HepG2 (cell line): ENCODE results near the gene RDH12. TPM values are rescaled to one million over a fixed set of nuclear protein-coding genes. Genes with fewer than 3 reads are reported as not detected.

Experiments used
- AKNA ChIP-seq: sonication (generic); formaldehyde crosslinking; IDR thresholded peaks from 2 replicates; pipeline ENCODE4 v1.4.0; 2020; ENCODE audit warnings: missing genetic modification reagents, borderline replicate concordance
- BORCS8-MEF2B ChIP-seq: sonication (generic); formaldehyde crosslinking; IDR thresholded peaks from 2 replicates; pipeline ENCODE4 v1.8.0; 2022; ENCODE audit warnings: mild to moderate bottlenecking, missing genetic modification reagents
- DRAP1 ChIP-seq: IDR thresholded peaks from 2 replicates; pipeline ENCODE4 v1.6.1; 2016; ENCODE audit warnings: missing genetic modification reagents, missing compliant biosample characterization
- POGZ ChIP-seq: sonication (generic); formaldehyde crosslinking; IDR thresholded peaks from 2 replicates; pipeline ENCODE4 v1.4.0; 2020; ENCODE audit warnings: mild to moderate bottlenecking, missing genetic modification reagents
- REST ChIP-seq, 2 experiments: IDR thresholded peaks; 2 replicates each; pipeline ENCODE4 v1.6.1; 2011 to 2012; ENCODE audit warnings: low read length in 2 of 2, borderline replicate concordance in 1 of 2, low read depth in 1 of 2, mild to moderate bottlenecking in 1 of 2, moderate library complexity in 1 of 2
- ZBTB8A ChIP-seq: sonication (generic); formaldehyde crosslinking; IDR thresholded peaks from 2 replicates; pipeline ENCODE4 v1.4.0; 2020; ENCODE audit warnings: mild to moderate bottlenecking, low read depth, missing genetic modification reagents, borderline replicate concordance
- ZNF407 ChIP-seq: sonication (generic); formaldehyde crosslinking; IDR thresholded peaks from one replicate; pipeline ENCODE4 v1.5.1; 2020; ENCODE audit warnings: mild to moderate bottlenecking, missing genetic modification reagents; ENCODE audit errors: not compliant biosample characterization
- ZNF639 ChIP-seq: conservative IDR thresholded peaks from 2 replicates; pipeline ENCODE4 v1.6.1; 2018; ENCODE audit warnings: missing genetic modification reagents
- polyA plus RNA-seq, 8 experiments: library from polyadenylated mRNA; depleted of rRNA in 3 of 8; stranded (reverse) in 7 of 8; unstranded in 1 of 8; fragments of >200 nt; fragmentation: Illumina TruSeq in 4 of 8; extraction: Trizol in 4 of 8; gene quantifications; 2 replicates each; pipeline versions ENCODE4 v1.2.1 to v1.2.3, GENCODE V29; 2011 to 2016; ENCODE audit warnings: low read depth in 4 of 8, missing spikeins in 1 of 8, mixed read lengths in 1 of 8; ENCODE audit not compliant: insufficient read depth in 1 of 8
- total RNA-seq, 5 experiments: library from RNA; depleted of rRNA; stranded (reverse); fragments of >200 nt; fragmentation: Illumina TruSeq; extraction: Trizol; gene quantifications; 2 replicates each; pipeline ENCODE4 v1.2.3, GENCODE V29; 2016; ENCODE audit warnings: low read depth in 1 of 5

Gene RDH12
- total and polyA plus RNA-seq, 2 of the 13 experiments (the other 11 are each of a cell fraction or from before 2014, with no cell fraction given), result 1.6 to 2.1 TPM

GRCh38 chr14:67738740-67739504 is 37.2 kb downstream of the RDH12 start (continued):
- no peak for TF ChIP-seq ZNF407 (CRISPR knock-in tag)
- peak; percentile 52; the same call in 1 of the 2 replicates for TF ChIP-seq DRAP1 (CRISPR knock-in tag)
- peak; percentile 92 for TF ChIP-seq POGZ (CRISPR knock-in tag)
- TF ChIP-seq REST (IDR thresholded peaks at IDR 0.05; ENCODE audit: borderline replicate concordance in 1 of 2, low read depth in 1 of 2, low read length in 2 of 2), result no peak
- TF ChIP-seq ZNF639 (CRISPR knock-in tag), result no peak
- no peak for TF ChIP-seq ZBTB8A (CRISPR knock-in tag)
- TF ChIP-seq AKNA (CRISPR knock-in tag), result no peak
- TF ChIP-seq BORCS8-MEF2B, result peak; percentile 81
